HG03196 (cell line): ENCODE results near the gene PTF1A.

Experiments used
- ATAC-seq: cut with Tn5 transposase; IDR thresholded peaks from one replicate; pipeline ENCODE4 v1.9.1; 2021; ENCODE audit not compliant: unreplicated experiment

Gene PTF1A

GRCh38 chr10:23186697-23187096, 5.4 kb upstream of the PTF1A start:
- no peak for ATAC-seq

GRCh38 chr10:23187155-23187554, 5.0 kb upstream of the PTF1A start:
- no peak for ATAC-seq

GRCh38 chr10:23189024-23189423, 3.1 kb upstream of the PTF1A start:
- ATAC-seq = no peak

- ATAC-seq = no peak
These were observed 994 bp upstream of the PTF1A start for GRCh38 chr10:23190872-23191763.

- no peak for ATAC-seq
These were observed 761 bp downstream of the PTF1A start for GRCh38 chr10:23192712-23193434.

- ATAC-seq = no peak
These were observed 1.4 kb downstream of the PTF1A start for GRCh38 chr10:23193435-23194074.

GRCh38 chr10:23194471-23194965, 2.4 kb downstream of the PTF1A start:
- ATAC-seq = no peak

- ATAC-seq = no peak
These were observed 3.1 kb downstream of the PTF1A start for GRCh38 chr10:23194966-23195845.

- no peak for ATAC-seq
These were observed 3.9 kb downstream of the PTF1A start for GRCh38 chr10:23195846-23196600.

- no peak for ATAC-seq
These were observed 4.8 kb downstream of the PTF1A start for GRCh38 chr10:23196915-23197314.

- ATAC-seq = no peak
These were observed 5.3 kb downstream of the PTF1A start for GRCh38 chr10:23197416-23197861.

- no peak for ATAC-seq
These were observed 6.5 kb downstream of the PTF1A start for GRCh38 chr10:23198610-23198939.

GRCh38 chr10:23198940-23199767, 7.0 kb downstream of the PTF1A start:
- no peak for ATAC-seq

- no peak for ATAC-seq
These were observed 7.8 kb downstream of the PTF1A start for GRCh38 chr10:23199768-23200511.

GRCh38 chr10:23200586-23200985, 8.5 kb downstream of the PTF1A start:
- no peak for ATAC-seq

GRCh38 chr10:23200997-23201652, 9.0 kb downstream of the PTF1A start:
- ATAC-seq = no peak

- ATAC-seq = no peak
These were observed 9.7 kb downstream of the PTF1A start for GRCh38 chr10:23201837-23202236.

GRCh38 chr10:23202779-23203178, 10.7 kb downstream of the PTF1A start:
- no peak for ATAC-seq
